DOHH2 (cell line): ENCODE measurements around the gene SLC25A42.

ENCODE experiments used
- H3F3A ChIP-seq: fragments of 200-600 bp; sonication (generic), shearing (Covaris generic); 2 replicates; pipeline ENCODE4 v1.6.0; 2016; ENCODE audit warnings: antibody characterized with exemption, mild to moderate bottlenecking; ENCODE audit not compliant: control insufficient read depth, insufficient read depth
- H3K27ac ChIP-seq: fragments of 200-600 bp; sonication (generic); 2 replicates; pipeline ENCODE4 v1.5.1; 2014; ENCODE audit warnings: low read depth, mild to moderate bottlenecking, low read length, moderate library complexity
- H3K27me3 ChIP-seq: fragments of 200-600 bp; sonication (generic); 2 replicates; pipeline ENCODE4 v1.6.1; 2014; ENCODE audit warnings: mild to moderate bottlenecking, low read length, mixed read lengths; ENCODE audit not compliant: control insufficient read depth
- H3K36me3 ChIP-seq: fragments of 200-600 bp; sonication (generic); 2 replicates; pipeline ENCODE4 v1.6.1; 2014; ENCODE audit warnings: mild to moderate bottlenecking, low read length, moderate library complexity, mixed read lengths; ENCODE audit not compliant: control insufficient read depth
- H3K4me1 ChIP-seq: fragments of 200-600 bp; sonication (generic); 2 replicates; pipeline ENCODE4 v1.6.1; 2014; ENCODE audit warnings: mild to moderate bottlenecking, low read length, mixed read lengths; ENCODE audit not compliant: control insufficient read depth
- H3K4me2 ChIP-seq: fragments of 200-600 bp; sonication (generic); 2 replicates; pipeline ENCODE4 v1.6.0; 2014; ENCODE audit warnings: mild to moderate bottlenecking, low read length, moderate library complexity
- H3K4me3 ChIP-seq: fragments of 200-600 bp; sonication (generic); 2 replicates; pipeline ENCODE4 v1.5.1; 2014; ENCODE audit warnings: mild to moderate bottlenecking, low read length, mixed read lengths
- H3K79me2 ChIP-seq: fragments of 200-600 bp; sonication (generic); 2 replicates; pipeline ENCODE4 v1.6.1; 2014; ENCODE audit warnings: mild to moderate bottlenecking, low read length, mixed read lengths; ENCODE audit not compliant: control insufficient read depth
- H3K9me2 ChIP-seq: fragments of 200-600 bp; sonication (generic); replicated peaks from 2 replicates; pipeline ENCODE4 v1.6.1; 2014; ENCODE audit warnings: mild to moderate bottlenecking, low read length, mixed read lengths; ENCODE audit not compliant: control insufficient read depth
- H3K9me3 ChIP-seq: fragments of 200-600 bp; sonication (generic); 2 replicates; pipeline ENCODE4 v1.6.1; 2014; ENCODE audit warnings: antibody characterized with exemption, low read length, mixed read lengths; ENCODE audit not compliant: control insufficient read depth, insufficient read depth
- H4K20me1 ChIP-seq: fragments of 200-600 bp; sonication (generic); 2 replicates; pipeline ENCODE4 v1.6.0; 2014; ENCODE audit warnings: low read depth, mild to moderate bottlenecking, antibody characterized with exemption, low read length, moderate library complexity; ENCODE audit not compliant: control insufficient read depth, insufficient read depth
- EZH2phosphoT487 ChIP-seq: fragments of 200-600 bp; sonication (generic); IDR thresholded peaks from 2 replicates; pipeline ENCODE4 v1.6.1; 2017; ENCODE audit warnings: borderline replicate concordance, mild to moderate bottlenecking, antibody characterized with exemption, low read length, moderate library complexity, mixed read lengths
- TF ChIP-seq, protein P1 (sequence below): fragments of 200-600 bp; sonication (generic); IDR thresholded peaks from one replicate; pipeline ENCODE4 v1.5.1; 2014; ENCODE audit warnings: antibody characterized with exemption, mild to moderate bottlenecking, low read depth, low read length; ENCODE audit not compliant: poor library complexity, severe bottlenecking

The SLC25A42 gene

GRCh38 chr19:19061506-19061905, 2.3 kb upstream of the SLC25A42 start:
- Histone ChIP-seq H3K27me3 (no peaks in the 10 kb centered on the region), H3K4me3 (no peak overlapping the region), H3K79me2 (peaks cover 21% of the 10 kb centered on the region), H3K4me1 (peaks cover 29% of the 10 kb centered on the region), H3F3A (peaks cover 10% of the 10 kb centered on the region), H3K9me2 (no peaks in the 10 kb centered on the region), H3K9me3 (no peaks in the 10 kb centered on the region), H3K36me3 (peaks cover 20% of the 10 kb centered on the region), H4K20me1 (no peaks in the 10 kb centered on the region), H3K27ac (no peak overlapping the region), H3K4me2 (no peak overlapping the region)
- no peak for TF ChIP-seq EZH2phosphoT487
- TF ChIP-seq, protein P1, sequence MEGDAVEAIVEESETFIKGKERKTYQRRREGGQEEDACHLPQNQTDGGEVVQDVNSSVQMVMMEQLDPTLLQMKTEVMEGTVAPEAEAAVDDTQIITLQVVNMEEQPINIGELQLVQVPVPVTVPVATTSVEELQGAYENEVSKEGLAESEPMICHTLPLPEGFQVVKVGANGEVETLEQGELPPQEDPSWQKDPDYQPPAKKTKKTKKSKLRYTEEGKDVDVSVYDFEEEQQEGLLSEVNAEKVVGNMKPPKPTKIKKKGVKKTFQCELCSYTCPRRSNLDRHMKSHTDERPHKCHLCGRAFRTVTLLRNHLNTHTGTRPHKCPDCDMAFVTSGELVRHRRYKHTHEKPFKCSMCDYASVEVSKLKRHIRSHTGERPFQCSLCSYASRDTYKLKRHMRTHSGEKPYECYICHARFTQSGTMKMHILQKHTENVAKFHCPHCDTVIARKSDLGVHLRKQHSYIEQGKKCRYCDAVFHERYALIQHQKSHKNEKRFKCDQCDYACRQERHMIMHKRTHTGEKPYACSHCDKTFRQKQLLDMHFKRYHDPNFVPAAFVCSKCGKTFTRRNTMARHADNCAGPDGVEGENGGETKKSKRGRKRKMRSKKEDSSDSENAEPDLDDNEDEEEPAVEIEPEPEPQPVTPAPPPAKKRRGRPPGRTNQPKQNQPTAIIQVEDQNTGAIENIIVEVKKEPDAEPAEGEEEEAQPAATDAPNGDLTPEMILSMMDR = no peak

- H3K4me1 ChIP-seq = peaks cover 40% of the 10 kb centered on the region
- H3K27ac ChIP-seq = peak overlapping the region; percentile 3; the same call in 1 of the 2 replicates
- no peak for TF ChIP-seq EZH2phosphoT487
- TF ChIP-seq, protein P1 = no peak
- H3K9me3 ChIP-seq = no peaks in the 10 kb centered on the region
- H3K9me2 ChIP-seq = no peaks in the 10 kb centered on the region
- peaks cover 9% of the 10 kb centered on the region for H3K36me3 ChIP-seq
- H3K4me3 ChIP-seq = peak overlapping the region; percentile 83
- H3K27me3 ChIP-seq = no peaks in the 10 kb centered on the region
- peak overlapping the region; percentile 89 for H3K4me2 ChIP-seq
- peaks cover 20% of the 10 kb centered on the region for H3F3A ChIP-seq
- H4K20me1 ChIP-seq = no peaks in the 10 kb centered on the region
- peaks cover 31% of the 10 kb centered on the region for H3K79me2 ChIP-seq
Observed at GRCh38 chr19:19062454-19063182, 1.2 kb upstream of the SLC25A42 start.

DNA sequence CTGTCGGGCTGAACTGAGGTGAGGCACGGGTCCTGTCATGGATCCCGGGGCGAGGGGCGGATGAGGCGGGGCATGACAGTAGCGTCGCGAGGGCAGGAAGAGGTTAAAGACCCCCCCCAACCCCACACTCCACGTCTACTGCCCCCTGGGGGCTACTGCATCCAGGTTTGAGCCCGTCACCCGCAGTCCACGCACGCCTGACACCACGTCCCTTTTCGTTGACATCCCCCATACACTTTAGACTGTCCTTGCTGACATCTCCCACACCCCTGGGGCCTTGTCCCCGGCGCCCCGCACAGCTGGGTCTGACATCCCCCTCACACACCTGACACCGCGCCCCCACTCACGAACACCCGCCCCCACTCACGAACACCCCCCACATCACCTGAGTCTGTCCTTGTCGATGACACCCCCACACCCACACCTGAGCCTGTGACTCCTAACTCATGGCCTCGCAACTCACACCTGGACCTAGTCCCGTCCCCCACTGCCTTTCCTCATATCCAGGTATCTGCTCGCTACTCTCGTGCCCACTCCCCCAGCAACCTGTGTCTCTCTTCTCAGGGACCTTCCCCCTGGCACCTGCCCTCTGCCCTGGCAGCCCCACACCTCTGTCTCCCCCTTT, 416 bp downstream of the SLC25A42 start:
- Histone ChIP-seq H3K9me2 (no peaks in the 10 kb centered on the region), H3K27ac (peak overlapping the region; percentile 69), H3K4me1 (peaks cover 56% of the 10 kb centered on the region), H3K27me3 (no peaks in the 10 kb centered on the region), H3F3A (peaks cover 23% of the 10 kb centered on the region), H3K4me2 (peak overlapping the region; percentile 89), H3K9me3 (no peaks in the 10 kb centered on the region), H3K36me3 (peaks cover under 1% of the 10 kb centered on the region; the same call in 1 of the 2 replicates), H3K79me2 (peaks cover 41% of the 10 kb centered on the region), H4K20me1 (no peaks in the 10 kb centered on the region), H3K4me3 (peak overlapping the region; percentile 83)
- TF ChIP-seq EZH2phosphoT487 = no peak
- TF ChIP-seq, protein P1 = peak; percentile 56
